Endometrial microvascular endothelial cells (primary cell): ENCODE measurements around the gene TMC5. TPM values are rescaled to one million over a fixed set of nuclear protein-coding genes. Genes with fewer than 3 reads are reported as not detected.

Source experiments
- in situ Hi-C: cut with HindIII; loops from 2 replicates; pipeline ENCODE4 v1.10.0; 2017; ENCODE audit warnings: low sequenced_read_pairs, low pct_unique_long_range_greater_than_20kb; ENCODE audit errors: inconsistent ontology term
- total RNA-seq: library from RNA; depleted of rRNA; stranded (reverse); fragments of >200 nt; gene quantifications from one replicate; pipeline ENCODE4 v1.2.3, GENCODE V29; 2015; ENCODE audit errors: inconsistent ontology term

Gene TMC5
- total RNA-seq, 1 donor from 2014 or later: not detected

- in situ Hi-C loops: no loop called here
Observed at GRCh38 chr16:19446300-19446846, 28.7 kb downstream of the TMC5 start.

- in situ Hi-C loops: no loop called here
Observed at GRCh38 chr16:19446886-19447285, 29.2 kb downstream of the TMC5 start.

GRCh38 chr16:19450186-19450585 lies 32.5 kb downstream of the TMC5 start:
- in situ Hi-C loops: no loop called here

GRCh38 chr16:19458722-19459379 lies 41.2 kb downstream of the TMC5 start:
- in situ Hi-C loops: no loop called here

GRCh38 chr16:19460397-19460796 lies 42.7 kb downstream of the TMC5 start:
- in situ Hi-C loops: no loop called here

- in situ Hi-C loops: no loop called here
Observed at GRCh38 chr16:19463468-19464315, 46.0 kb downstream of the TMC5 start.

- in situ Hi-C loops: no loop called here
Observed at GRCh38 chr16:19468300-19468699, 50.6 kb downstream of the TMC5 start.

- in situ Hi-C loops: no loop called here
Observed at GRCh38 chr16:19472482-19472881, 54.8 kb downstream of the TMC5 start.

GRCh38 chr16:19474617-19475016 lies 56.9 kb downstream of the TMC5 start:
- in situ Hi-C loops: no loop called here

- in situ Hi-C loops: no loop called here
Observed at GRCh38 chr16:19478505-19478904, 60.8 kb downstream of the TMC5 start.

- in situ Hi-C loops: no loop called here
Observed at GRCh38 chr16:19479302-19479721, 61.6 kb downstream of the TMC5 start.

GRCh38 chr16:19481296-19481695 lies 63.6 kb downstream of the TMC5 start:
- in situ Hi-C loops: no loop called here

GRCh38 chr16:19481769-19482168 lies 64.1 kb downstream of the TMC5 start:
- in situ Hi-C loops: no loop called here

GRCh38 chr16:19482291-19482690 lies 64.6 kb downstream of the TMC5 start:
- in situ Hi-C loops: no loop called here

GRCh38 chr16:19484096-19484495 lies 66.4 kb downstream of the TMC5 start:
- in situ Hi-C loops: no loop called here

- in situ Hi-C loops: no loop called here
Observed at GRCh38 chr16:19485611-19486010, 67.9 kb downstream of the TMC5 start.

- in situ Hi-C loops: no loop called here
Observed at GRCh38 chr16:19486051-19486450, 68.4 kb downstream of the TMC5 start.

- in situ Hi-C loops: no loop called here
Observed at GRCh38 chr16:19486750-19487325, 69.2 kb downstream of the TMC5 start.

- in situ Hi-C loops: no loop called here
Observed at GRCh38 chr16:19488213-19488640, 70.5 kb downstream of the TMC5 start.

GRCh38 chr16:19490619-19491018 lies 72.9 kb downstream of the TMC5 start:
- in situ Hi-C loops: no loop called here
